Superior temporal gyrus (tissue), 1 donor: ENCODE results near the gene ACADS.

Experiments used
- DNase-seq: peaks from one replicate; pipeline ENCODE4 v3.0.0-alpha.2; 2016; ENCODE audit errors: extremely low spot score

ACADS gene, protein sequence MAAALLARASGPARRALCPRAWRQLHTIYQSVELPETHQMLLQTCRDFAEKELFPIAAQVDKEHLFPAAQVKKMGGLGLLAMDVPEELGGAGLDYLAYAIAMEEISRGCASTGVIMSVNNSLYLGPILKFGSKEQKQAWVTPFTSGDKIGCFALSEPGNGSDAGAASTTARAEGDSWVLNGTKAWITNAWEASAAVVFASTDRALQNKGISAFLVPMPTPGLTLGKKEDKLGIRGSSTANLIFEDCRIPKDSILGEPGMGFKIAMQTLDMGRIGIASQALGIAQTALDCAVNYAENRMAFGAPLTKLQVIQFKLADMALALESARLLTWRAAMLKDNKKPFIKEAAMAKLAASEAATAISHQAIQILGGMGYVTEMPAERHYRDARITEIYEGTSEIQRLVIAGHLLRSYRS

DNA sequence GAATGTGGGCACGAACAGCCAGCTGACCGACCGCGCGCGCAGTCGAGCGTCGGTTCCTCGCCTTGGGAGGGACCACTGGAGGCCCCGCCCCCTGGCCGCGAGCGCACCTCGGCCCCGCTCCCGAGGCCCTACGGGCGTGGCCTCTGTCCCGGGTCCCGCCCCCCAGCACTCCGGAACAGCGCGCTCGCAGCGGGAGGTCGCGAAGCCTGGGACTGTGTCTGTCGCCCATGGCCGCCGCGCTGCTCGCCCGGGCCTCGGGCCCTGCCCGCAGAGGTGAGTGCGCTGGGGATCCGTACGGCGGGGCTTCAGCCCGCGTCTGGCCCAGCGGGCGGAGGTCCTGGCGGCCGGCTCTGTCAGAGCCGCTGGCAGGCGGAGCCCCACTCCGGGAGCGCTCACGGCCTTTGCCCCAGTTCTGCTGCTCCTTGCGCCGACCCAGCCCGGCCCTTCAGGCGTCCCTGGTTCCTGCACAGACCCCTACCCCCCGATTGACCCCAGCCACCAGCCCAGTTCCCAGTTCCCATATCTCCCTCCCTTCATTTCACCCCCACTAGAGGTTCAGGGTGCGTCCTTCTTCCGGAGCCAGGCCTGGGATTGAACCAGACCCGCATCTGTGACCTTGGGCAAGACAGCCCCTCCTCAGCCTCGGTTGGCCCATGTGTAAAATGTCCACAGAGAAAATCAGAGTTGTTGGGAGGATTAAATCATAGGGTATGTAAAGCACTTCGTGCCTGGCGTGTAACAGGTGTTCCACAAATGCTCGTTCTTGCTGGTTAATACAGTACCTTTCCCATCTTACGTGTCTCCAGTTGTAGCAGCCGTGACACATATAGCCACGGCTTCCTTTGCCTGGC is at the start of gene ACADS:
Gene ACADS, plus strand, starts transcription at position 168 of the 851 bp plus-strand sequence. Its CDS starts 60 bp downstream, at position 228.
- DNase-seq = peak; percentile 78

DNA sequence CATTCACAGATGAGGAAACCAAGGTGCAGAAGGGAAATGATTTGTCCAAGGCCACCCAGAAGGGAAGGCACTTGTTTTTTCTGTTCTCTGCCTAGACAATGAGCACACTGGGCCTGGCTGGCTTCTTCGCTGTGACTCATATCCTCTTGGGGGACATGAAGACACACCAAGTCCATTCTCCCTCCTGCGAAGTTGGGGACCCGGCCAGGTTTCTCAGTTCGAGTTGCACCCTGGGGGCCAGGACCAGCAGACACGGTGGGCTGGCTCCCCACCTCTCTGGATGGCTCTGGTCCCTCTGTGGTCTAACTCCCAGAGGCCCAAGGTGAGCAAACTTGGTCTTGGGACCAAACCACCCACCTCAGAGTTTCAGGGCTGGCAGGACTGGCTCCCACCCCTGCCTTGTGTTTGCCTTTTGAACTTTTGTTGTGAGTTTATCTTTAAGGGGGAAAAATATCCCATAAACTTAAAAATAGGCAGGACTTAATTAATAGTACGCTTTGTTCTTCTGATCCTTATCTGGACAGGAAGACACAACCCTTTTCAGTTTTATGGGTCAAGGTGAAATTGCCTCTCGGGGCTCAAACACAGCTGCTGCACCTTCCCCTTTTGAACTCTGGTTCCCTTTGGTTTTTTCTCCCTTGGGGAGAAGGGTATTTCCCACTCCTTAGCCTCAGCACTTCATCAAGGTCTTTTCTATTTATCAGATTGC is 47.7 kb upstream of the ACADS start:
- no peak for DNase-seq

DNA sequence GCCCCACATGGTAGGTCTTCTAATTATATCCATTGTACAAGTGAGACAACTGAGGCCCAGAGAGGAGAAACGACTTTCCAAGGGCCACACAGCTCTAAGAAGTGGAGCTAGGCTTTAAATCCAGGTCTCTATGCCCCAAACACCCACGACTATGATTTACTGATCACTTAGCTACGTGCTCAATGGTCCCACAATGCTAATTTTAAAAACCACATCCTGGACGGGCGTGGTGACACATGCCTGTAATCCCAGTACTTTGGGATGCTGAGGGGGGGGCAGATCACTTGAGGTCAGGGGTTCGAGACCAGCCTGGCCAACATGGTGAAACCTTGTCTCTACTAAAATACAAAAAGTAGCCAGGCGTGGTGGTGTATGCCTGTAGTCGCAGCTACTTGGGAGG is 47.1 kb upstream of the ACADS start:
- DNase-seq = no peak

DNA sequence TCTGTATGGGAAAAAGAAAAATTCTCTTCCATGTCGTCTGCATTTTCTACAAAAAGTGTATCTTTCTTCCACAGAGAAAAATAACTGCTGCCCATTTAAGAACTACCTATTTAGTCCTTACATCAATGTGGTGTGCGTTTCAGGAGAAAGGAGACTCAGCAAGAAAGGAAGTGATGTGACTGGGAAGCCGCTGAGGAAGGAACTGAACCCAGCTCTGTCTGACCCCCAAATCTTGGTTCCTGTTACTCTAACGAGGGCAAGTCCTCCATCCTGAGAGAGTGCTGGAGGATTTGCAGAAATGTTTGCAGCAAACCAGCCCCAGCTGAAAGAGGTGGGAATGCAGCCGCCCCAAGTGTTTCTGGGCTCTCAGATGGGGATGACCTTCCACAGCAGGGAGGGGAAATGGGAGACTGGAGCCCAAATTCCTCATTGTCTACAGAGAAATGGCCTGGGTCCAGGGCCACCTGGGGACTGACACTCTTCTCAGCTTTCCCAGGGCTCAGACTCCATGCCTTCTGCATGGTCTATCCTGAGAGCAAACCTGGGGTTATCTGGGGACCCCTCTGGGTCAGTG is 45.4 kb upstream of the ACADS start:
- DNase-seq = no peak

DNA sequence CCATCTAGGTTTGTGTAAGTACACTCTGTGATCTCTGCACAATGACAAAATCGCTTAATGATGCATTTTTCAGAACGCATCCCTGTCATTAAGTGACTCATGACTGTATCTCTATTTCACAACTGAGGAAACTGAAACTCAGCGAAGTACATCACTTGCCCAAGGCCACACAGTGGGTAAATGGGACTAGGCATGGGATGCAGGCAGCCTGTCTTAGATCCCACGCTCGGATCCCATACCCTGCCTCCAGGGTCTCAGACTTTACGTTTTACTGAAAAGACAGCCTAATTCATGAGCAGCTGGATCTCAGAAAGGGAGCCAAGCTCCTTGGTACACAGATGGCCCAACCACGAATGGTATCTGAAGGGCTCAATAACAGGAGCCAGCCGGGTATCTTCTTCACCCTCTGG is 41.1 kb upstream of the ACADS start:
- DNase-seq = no peak

DNA sequence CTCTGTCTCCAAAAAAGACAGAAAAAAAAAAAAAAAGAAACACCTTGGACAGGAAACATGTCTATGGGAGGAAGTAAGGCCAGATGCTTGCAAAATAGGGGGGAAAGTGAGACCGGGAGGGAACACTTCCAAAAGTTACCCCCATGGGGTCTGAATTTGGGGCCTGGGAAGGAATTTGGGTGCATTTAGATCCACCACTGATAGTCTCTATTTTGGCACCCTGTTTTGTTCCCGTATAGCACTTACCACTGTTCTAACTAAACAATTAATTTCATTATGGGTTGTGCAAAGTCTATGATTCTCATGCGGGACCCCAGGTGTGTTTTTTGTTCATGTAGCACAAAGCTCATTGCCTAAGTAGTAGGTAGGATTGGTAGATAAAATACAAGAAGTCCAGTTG is 40.1 kb upstream of the ACADS start:
- no peak for DNase-seq

DNA sequence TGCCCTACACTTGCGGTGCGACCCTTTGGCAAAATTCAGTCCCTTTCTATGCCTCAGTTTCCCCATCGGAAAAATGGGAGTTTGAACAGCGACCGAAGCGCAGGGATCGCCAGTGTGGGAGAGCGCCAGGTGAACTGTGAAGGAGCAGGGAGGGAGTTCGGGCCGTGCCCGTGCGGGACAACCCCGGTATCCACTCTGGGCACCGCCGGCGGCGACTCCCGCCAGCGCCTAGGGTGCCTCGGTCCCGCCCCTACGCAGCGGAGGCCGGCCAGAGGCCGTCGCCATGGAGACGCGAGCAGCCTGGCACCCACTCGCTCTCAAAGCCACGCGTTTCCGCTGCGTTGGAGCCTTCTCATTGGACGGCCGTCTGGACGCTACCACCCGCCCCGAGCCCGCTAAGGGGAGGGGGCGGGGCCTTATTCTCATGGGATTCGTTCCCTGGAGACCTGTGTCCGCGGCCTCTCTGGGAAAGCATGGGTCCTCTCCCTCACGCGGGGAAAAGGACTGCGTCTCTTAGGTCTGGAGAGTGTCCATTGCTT is 39.4 kb upstream of the ACADS start:
- peak; percentile 99 for DNase-seq

DNA sequence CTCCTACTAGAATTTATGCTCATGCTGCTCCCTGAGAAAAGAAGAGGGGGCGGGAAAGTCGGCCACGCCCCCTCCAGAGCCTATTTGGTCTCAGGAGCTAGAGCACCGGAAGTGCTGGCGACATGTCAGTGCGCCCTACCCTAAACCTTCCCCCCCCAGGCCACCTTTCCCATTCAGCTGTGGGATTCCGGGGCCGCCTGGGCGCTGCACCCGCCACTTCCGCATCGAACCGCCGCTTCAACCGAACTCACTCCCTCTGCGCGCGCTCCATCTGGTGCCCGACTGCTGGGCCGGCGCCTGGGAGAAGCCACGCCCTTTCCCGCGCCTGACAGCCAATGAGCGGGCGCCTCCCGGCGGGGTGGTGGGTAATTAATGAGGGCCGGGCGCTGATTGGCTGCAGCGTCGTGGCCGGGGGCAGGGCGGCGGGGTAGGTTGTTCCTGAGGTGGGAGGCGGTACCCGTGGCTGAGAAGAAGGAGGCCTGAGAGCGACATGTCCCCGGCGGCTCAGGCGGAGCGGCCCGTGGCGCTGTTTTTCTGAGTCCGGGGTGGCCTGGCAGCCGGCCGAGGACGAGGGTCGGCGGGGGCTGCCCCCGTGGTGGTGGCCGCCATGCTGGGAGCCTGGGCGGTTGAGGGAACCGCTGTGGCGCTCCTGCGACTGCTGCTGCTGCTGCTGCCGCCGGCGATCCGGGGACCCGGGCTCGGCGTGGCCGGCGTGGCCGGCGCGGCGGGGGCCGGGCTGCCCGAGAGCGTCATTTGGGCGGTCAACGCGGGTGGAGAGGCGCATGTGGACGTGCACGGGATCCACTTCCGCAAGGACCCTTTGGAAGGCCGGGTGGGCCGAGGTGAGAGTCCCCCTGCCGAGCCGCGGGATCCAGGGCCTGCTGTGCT is 38.7 kb upstream of the ACADS start, which contains the start of gene MLEC:
Gene MLEC, plus strand, starts transcription at position 460 of the 888 bp plus-strand sequence. Its CDS starts 148 bp downstream, at position 608.
- DNase-seq = peak; percentile 97

DNA sequence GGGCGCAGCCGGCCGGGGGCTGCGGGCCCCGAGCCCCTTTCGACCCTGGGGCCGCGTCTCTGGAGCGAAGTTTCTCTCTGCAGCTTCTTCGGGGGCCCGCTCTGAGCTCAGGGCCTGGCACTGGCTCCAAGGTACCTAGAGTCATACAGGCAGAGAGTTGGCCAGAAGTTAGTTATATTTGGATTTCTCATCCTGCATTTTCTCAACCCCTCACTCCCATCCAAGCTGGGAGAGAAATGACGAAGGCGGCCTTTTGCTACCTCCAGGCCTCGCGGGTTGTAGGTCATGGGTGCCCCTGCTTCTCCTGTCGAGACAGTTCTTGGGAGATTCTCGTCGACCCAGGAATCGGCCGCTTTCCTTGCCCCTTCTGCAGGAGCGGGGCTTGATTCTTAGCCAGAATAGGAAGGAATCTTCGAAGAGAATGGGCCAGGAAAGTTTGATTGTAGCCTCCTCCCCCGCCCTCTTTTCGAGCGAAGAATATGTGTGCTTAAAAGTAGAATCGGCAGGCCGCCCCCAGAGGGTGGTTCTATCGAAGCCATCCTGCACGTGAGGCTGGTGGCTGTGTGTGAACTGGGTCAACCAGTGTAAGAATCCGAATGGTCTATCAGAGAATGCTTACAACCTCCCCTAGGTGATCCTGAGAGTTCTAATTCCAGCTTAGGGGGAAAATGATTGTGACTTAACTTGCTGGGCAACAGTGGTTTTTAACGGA is 37.9 kb upstream of the ACADS start:
- no peak for DNase-seq

DNA sequence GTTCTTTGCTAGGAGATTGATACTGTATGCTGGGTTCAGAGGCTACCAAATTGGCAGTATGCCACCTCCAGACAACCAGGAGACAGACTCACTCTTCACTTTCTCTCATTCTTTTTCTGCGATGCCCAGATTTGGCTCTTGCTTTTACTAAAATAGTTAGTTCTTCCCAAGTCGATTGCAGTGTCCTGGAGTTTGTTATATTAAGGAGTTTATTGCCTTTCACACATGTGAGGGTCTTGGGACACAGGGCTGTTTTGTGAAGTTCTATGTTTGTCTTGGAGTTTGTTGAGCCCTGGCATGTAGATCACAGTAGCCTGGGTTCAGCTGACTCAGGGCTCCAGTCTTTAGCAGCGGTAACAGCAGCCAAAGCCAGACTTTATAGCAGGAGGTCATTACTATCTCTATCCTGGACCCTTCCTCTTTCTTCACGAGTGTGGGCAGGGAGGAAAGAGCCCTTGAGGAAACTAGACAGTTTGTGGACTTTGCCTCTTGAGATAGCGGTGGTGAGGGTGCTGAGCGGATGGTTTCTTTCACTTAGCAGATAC is 37.0 kb upstream of the ACADS start:
- no peak for DNase-seq

DNA sequence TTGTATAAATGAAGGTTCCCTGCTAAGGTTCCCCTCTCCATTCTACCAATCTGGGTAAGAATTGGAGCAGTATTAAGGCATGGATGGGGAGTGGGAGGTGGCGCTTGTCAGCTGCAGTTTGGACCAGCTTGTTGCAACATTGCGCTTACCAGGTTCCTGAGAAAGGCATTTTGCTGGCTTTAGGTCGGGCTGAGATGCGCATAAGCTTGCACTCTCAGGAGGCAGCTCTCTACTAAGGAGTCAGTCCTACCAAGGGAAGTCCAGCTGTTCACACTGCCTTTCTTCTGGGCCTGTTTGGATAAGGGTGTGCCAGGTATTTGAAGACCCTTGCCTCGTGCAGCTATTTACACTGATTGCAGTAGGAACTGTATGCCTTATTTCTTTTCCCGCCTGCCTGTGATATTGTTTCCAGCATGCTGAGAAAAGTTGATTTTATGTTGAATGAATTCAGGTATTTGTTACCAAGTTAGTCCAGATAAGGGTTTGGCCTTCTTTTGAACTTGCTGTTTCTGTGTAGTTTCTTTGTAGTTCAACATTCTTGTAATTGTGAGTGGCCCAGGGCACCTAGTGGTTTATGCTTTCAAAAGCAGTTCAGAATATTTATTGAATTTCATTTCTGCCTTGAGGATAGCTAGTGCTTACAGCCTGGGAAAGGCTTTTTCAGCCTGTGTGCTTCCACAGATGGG is 36.1 kb upstream of the ACADS start:
- no peak for DNase-seq

DNA sequence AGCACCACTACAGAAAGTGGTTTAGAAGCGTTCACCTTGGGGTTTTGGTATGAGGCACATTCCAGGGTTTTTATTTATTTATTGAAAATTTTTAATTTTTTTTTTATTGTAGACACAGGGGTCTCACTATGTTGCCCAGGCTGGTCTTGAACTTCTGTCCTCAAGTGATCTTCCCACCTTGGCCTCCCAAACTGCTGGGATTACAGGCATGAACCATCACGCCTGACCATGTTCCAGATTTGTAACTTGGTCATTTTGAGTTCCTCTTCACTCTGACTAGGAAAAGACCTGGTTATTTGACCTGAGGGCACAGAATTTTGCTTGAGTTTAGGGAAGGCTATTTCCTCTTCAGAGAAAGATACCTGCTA is 35.6 kb upstream of the ACADS start:
- no peak for DNase-seq

DNA sequence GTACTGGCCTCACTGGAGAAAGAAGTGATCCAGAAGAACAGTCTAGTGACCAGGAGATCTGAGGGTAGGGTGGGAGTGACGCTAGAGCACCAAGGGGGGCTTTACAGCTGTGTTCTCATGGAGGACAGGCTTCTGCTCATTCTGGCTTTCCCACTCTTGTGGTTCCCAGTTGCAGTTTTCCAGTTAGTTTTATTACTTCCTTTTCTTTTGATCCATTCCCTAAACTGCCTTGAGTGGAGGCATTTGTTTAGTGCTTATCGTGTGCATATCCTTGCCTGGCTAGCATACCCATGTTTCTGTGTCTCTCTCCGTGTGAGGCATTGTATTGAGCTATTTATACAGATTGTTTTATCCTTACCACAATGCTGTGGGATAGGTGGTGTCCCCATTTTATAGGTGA is 34.6 kb upstream of the ACADS start:
- no peak for DNase-seq

DNA sequence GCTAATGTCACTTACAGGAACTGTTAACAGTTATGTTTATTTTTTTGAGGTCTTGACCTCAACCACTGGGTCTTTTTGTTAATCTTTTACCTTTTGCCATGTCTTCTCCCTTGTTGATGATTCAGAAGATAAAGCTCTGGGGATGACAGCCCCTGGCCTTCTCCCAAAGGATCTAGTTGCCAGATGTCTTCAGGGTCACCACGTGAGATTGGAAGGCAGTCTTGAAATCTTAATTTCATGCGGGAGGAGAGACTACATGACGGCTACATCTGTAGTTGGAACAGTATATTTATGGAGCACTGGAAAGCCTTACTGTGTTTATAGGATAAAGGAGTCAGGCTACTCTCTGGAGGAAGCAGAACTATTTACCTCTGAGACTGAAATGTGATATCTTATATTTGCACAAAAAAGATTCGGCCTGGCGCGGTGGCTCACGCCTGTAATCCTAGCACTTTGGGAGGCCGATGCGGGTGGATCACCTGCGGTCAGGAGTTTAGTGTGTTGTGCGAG is 33.0 kb upstream of the ACADS start:
- DNase-seq = no peak

DNA sequence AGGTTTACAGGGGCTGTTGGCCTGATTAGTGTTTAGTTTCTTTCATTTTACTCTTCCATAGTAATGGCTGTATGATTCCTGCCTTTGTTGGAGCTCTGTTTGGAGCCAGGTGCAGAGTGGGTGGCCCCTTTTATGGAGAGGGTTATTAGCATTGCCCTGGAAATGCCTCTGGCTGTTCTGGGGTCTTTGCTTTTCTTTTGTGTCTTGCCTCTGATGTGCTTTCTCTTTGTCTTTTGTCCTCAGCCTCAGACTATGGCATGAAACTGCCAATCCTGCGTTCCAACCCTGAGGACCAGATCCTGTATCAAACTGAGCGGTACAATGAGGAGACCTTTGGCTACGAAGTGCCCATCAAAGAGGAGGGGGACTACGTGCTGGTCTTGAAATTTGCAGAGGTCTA is 31.8 kb upstream of the ACADS start:
- no peak for DNase-seq

DNA sequence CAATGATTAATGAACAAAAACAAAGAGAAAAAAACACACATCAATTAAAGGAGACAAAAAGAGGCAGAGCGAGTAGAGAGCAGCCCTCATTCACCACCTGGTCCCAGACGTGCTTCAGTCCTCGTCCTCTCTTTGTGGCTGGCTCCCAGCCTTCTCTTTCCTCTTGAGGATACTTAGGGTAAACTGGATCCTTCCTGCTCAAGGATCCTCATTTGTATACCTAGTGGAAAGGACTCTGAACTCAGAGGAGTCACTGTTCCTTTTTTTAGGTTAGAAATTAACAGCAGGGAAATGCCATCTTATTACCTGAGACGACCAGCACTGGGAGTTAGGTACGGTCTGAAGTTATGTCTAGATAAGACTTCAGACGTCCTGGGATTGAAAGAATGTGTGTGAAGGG is 29.0 kb upstream of the ACADS start:
- DNase-seq = no peak

DNA sequence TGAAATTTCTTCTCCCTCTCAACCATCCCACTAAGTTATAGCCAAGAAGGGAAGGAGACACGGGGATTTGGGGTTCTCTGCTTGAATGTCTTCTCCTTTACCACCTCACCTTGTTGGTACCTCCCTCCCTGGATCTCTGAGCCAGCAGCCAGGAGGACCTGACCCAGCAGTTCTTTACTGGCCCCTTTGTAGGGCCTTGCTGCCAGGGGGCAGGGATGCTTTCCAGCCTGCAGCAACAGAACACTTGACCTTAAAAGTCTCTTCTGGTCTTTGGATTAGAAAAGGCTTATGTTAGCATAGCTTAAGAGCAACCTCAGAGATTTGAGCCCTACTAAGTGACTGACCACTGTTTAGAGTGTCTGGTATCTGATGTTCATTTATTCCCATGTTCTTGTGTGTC is 28.3 kb upstream of the ACADS start:
- no peak for DNase-seq

DNA sequence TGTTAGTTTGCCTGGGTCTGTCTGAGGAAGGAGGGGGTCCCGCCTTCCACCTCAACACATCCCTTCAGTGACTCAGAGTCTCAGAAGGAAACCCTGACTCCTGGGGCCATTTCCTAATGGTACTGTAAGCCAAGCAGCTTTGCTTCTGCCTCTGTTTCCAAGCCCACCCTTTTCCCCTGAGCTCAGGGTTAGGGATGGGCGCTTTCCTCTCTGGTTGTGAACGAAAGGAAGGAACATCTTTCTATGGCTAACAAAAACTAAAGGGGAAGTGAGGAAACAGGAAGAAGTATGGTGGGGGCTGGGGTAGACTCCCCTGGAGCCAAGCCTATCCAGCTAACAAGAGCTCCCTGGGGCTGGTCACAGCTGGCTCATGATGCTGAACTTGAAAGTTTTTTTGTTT is 27.0 kb upstream of the ACADS start:
- DNase-seq = no peak

DNA sequence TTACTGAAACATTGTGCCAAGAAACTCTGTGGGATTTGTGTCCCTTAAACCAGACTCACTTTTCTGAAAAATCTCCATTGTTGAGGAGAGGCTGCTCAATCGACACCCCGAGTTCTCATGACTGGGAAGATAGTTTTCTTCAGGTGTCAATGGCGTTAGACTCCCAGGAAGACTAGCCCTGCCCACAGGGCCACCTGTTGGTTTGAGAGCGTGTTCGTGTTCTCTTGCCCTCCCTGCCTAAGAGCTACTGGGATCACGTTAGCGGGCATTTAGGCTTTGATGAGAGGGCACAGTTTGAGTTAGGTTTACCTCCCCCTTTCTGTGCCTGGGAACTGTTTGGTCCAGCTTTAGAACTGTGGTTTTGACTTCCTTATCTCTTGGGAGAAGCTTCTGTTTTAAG is 26.1 kb upstream of the ACADS start:
- DNase-seq = no peak
